ENCODE results near the gene CRIP1.

DNA sequence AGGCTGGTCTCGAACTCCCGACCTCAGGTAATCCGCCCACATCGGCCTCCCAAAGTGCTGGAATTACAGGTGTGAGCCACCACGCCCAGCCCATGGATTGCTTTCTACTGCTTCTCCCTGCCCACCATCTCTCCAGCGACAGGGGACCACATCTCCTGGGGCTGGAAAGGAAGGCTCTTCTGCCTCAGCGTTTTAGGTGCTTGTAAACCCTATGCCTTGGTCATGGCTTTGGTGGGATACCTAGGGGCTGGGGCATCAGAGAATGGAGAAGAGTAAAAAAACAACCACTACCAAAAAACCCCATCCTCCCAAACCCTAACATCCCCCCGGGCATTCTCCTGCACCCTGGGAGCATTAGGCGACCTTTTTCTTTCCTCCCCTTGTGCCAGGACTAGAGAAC, 38.6 kb downstream of the CRIP1 start:
- TF ChIP-seq CTCF (conservative IDR thresholded peaks at IDR 0.05; ENCODE audit: low read length) (no peak), EZH2phosphoT487 (IDR thresholded peaks at IDR 0.05; ENCODE audit: borderline replicate concordance) (no peak)
